Rectal smooth muscle tissue (tissue), 1 donor: Measurements from ENCODE around the gene HLA-DQA2.
"Not testable (repeated sequence)": the region's sequence is repeated elsewhere in the genome, so short reads cannot be mapped to it uniquely, and the experiment has no call there.

Experiments used
- H3K27ac ChIP-seq: one replicate; pipeline ENCODE4 v1.7.0; 2013; ENCODE audit warnings: low read depth, low read length, inconsistent platforms
- H3K27me3 ChIP-seq: one replicate; pipeline ENCODE4 v1.7.0; 2013; ENCODE audit warnings: low read length; ENCODE audit not compliant: control insufficient read depth, insufficient read depth
- H3K36me3 ChIP-seq: one replicate; pipeline ENCODE4 v1.7.0; 2013; ENCODE audit warnings: low read length; ENCODE audit not compliant: control insufficient read depth, insufficient read depth
- H3K4me1 ChIP-seq: one replicate; pipeline ENCODE4 v1.7.0; 2013; ENCODE audit warnings: low read length; ENCODE audit not compliant: control insufficient read depth, insufficient read depth
- H3K4me3 ChIP-seq: one replicate; pipeline ENCODE4 v1.7.0; 2013; ENCODE audit warnings: low read length
- H3K9ac ChIP-seq: one replicate; pipeline ENCODE4 v1.7.0; 2013; ENCODE audit warnings: low read length

The HLA-DQA2 gene

DNA sequence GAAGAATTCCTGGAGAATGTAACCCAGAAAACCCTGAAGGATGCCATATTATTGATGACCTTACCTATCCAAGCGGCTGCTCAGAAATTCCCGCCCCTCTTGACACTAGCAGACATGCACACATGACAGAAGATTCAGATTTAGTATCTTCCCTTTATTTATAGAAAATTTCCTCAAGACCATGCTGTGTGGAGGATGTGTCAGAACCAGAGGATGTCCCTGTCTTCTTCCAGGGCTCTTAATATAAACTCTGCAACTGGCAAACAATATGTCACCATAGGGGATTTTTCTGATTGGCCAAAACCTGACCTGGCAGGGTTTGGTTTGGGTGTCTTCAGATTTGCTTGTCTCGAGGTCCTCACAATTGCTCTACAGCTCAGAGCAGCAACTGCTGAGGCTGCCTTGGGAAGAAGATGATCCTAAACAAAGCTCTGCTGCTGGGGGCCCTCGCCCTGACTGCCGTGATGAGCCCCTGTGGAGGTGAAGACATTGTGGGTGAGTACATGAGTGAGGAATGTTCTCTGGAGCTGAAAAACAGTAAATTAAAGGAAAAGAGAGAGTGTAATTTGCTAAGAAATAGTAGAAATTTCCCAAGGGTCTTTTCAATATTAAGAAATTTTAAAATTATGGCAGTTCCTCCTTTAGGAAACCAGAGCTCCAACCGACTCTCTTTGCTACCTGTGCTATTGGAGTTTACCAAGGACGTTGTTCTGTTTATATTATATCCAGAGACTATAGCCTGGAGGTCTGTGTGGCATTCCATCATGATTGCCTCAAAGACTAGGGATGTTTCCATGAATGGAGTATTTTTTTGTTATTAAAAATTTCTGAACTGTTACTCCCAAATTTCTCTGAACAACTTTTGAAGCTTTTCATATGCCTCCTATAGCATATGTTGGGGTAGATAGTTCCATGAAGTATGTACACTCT, at the start of gene HLA-DQA2:
Gene HLA-DQA2, plus strand, starts transcription at position 361 of the 930 bp plus-strand sequence. Its CDS starts 53 bp downstream, at position 414.
- no peaks in the 10 kb centered on the region for H3K27me3 ChIP-seq
- no peaks in the 10 kb centered on the region for H3K36me3 ChIP-seq
- H3K9ac ChIP-seq = no peak within 1 kb of the TSS
- no peaks in the 10 kb centered on the region for H3K4me1 ChIP-seq
- no peak within 1 kb of the TSS for H3K27ac ChIP-seq
- H3K4me3 ChIP-seq = no peak within 1 kb of the TSS

- H3K9ac ChIP-seq = no peak overlapping the region
- no peaks in the 10 kb centered on the region for H3K4me1 ChIP-seq
- no peaks in the 10 kb centered on the region for H3K36me3 ChIP-seq
- H3K4me3 ChIP-seq = no peak overlapping the region
- no peak overlapping the region for H3K27ac ChIP-seq
- H3K27me3 ChIP-seq = no peaks in the 10 kb centered on the region
These were observed 49.2 kb upstream of the HLA-DQA2 start for GRCh38 chr6:32692019-32692418.

DNA sequence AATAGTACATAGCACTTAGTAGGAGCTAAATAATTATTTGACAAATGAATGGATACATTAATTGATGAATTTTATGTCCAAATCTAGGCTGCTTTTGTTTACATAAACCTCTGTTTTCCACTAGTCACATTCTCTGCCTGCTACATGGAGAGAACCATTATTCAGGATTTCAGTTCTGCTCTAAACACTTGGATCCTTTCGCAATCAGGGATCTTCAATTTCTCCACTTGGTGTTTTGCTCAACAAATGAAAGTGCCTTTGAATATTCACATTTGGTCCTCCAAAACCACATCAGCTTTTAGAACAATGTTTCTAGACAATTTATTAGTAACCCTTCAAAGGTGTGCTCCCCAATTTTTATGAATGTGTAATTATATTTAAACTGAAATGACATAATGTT, 44.2 kb upstream of the HLA-DQA2 start:
- no peaks in the 10 kb centered on the region for H3K36me3 ChIP-seq
- no peak overlapping the region for H3K4me3 ChIP-seq
- H3K9ac ChIP-seq = no peak overlapping the region
- no peaks in the 10 kb centered on the region for H3K4me1 ChIP-seq
- H3K27me3 ChIP-seq = no peaks in the 10 kb centered on the region
- H3K27ac ChIP-seq = no peak overlapping the region

DNA sequence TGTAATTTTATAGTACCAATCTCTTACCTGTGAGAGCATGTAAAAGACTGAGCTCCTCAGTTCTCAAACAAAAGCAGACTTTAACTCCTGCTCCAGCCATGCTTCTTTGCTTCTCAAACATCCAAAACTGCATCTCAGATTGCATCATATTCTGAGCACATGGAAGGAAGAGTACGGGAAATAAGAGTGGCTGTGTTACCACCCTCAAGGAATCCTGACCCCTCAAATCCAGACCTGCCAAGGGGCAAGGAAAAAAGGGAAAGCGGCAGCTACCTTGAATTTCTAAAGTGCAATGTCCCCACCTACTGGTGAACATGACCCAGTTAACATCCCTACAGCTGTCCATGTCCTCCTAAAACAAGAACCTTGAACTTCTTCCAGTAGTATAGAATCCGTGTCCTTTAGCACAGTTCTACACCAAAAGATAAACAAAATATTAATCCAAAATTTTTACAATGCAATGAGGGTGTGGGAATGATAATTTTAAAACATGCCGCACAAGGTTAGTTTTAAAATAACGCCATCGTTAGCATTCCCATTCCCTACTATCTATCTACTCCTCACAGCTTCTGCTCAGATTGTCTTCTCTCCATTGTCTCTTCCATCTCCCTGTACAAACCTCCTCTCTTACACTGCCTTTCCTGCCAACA, 40.7 kb upstream of the HLA-DQA2 start:
- Histone ChIP-seq H3K36me3 (no peaks in the 10 kb centered on the region), H3K27ac (no peak overlapping the region), H3K4me3 (no peak overlapping the region), H3K27me3 (no peaks in the 10 kb centered on the region), H3K9ac (no peak overlapping the region), H3K4me1 (no peaks in the 10 kb centered on the region)

GRCh38 chr6:32703347-32703746, 37.8 kb upstream of the HLA-DQA2 start:
- Histone ChIP-seq H3K9ac (no peak overlapping the region), H3K27ac (no peak overlapping the region), H3K4me1 (no peaks in the 10 kb centered on the region)

GRCh38 chr6:32705164-32705563, 36.0 kb upstream of the HLA-DQA2 start:
- H3K4me3 ChIP-seq, H3K9ac ChIP-seq, H3K27ac ChIP-seq, H3K27me3 ChIP-seq, H3K4me1 ChIP-seq, H3K36me3 ChIP-seq: not testable (repeated sequence)

More at GRCh38 chr6:32703347-32703746, 37.8 kb upstream of the HLA-DQA2 start:
- H3K27me3 ChIP-seq = no peaks in the 10 kb centered on the region
- H3K4me3 ChIP-seq = no peak overlapping the region
- H3K36me3 ChIP-seq = no peaks in the 10 kb centered on the region

- Histone ChIP-seq H3K4me3 (no peak overlapping the region), H3K27me3 (no peaks in the 10 kb centered on the region), H3K36me3 (no peaks in the 10 kb centered on the region), H3K4me1 (no peaks in the 10 kb centered on the region), H3K9ac (no peak overlapping the region), H3K27ac (no peak overlapping the region)
These were observed 31.6 kb upstream of the HLA-DQA2 start for GRCh38 chr6:32709625-32710024.

GRCh38 chr6:32713241-32713640, 27.9 kb upstream of the HLA-DQA2 start:
- Histone ChIP-seq H3K36me3 (no peaks in the 10 kb centered on the region), H3K9ac (no peak overlapping the region), H3K4me1 (no peaks in the 10 kb centered on the region), H3K27me3 (no peaks in the 10 kb centered on the region), H3K27ac (no peak overlapping the region), H3K4me3 (no peak overlapping the region)

DNA sequence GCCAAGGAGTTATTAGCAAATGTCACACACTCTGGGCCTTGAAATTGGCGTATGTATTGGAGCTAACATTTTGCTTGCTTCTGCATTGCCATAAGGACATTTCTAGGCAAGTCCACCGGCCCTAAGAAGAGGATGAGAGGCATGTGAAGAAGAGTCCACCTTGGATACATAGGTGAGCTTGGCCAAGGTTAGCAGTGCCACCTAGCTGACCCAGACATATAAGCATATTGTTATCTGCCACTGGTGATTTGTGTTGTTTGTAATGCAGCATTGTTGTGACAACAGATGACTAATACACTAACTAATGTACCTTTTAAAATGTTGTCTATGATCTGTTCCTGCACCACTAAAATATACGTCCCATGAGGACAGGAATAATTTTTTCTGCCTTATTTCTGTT, 24.8 kb upstream of the HLA-DQA2 start:
- no peaks in the 10 kb centered on the region for H3K27me3 ChIP-seq
- H3K4me3 ChIP-seq = no peak overlapping the region
- H3K4me1 ChIP-seq = no peaks in the 10 kb centered on the region
- no peak overlapping the region for H3K9ac ChIP-seq
- H3K36me3 ChIP-seq = no peaks in the 10 kb centered on the region
- H3K27ac ChIP-seq = no peak overlapping the region

- Histone ChIP-seq H3K36me3 (no peaks in the 10 kb centered on the region), H3K9ac (no peak overlapping the region), H3K4me3 (no peak overlapping the region), H3K27me3 (no peaks in the 10 kb centered on the region), H3K4me1 (no peaks in the 10 kb centered on the region), H3K27ac (no peak overlapping the region)
These were observed 22.3 kb upstream of the HLA-DQA2 start for GRCh38 chr6:32718879-32719278.

DNA sequence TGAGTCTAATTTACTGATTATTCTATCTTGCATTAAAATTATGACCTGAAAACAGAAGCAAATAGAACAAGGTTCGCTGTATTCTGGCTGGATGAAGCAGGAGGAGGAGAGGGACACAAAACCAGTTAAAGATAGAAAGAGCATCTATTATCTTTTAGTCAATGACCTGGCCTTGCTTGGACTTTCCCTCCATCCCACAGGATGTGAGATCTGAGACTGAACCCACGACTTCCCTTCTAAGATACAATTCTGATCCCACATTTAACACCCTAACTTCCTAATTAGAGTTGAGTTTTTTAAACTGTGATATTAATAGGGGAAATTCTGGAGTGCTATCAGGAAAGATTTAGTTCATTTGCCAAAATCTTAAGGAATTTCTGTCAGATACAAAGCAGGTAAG, 3.1 kb upstream of the HLA-DQA2 start:
- no peak overlapping the region for H3K27ac ChIP-seq
- no peaks in the 10 kb centered on the region for H3K36me3 ChIP-seq
- H3K27me3 ChIP-seq = no peaks in the 10 kb centered on the region

DNA sequence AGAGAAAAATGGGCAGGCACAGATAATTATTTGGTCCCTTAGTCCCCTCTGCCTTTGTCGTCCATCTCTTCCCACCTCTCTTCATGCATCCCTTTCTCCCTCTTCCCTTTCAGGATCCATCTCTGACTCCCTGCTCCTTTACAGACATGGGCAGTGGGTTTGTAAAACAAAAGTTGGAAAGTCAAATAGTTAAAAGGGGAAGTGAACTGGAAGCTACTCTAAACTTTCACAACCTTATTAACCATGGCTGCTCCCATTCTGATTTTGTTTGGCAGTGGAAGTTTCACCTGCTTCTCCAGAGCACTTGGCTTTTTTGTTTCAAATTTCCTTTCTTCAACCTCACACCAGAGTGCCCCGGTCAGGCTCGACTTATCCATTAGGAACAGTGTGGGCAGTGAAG, 1.2 kb downstream of the HLA-DQA2 start:
- Histone ChIP-seq H3K9ac (no peak overlapping the region), H3K4me1 (no peaks in the 10 kb centered on the region), H3K27ac (no peak overlapping the region)

More for the DNA sequence above, 3.1 kb upstream of the HLA-DQA2 start:
- Histone ChIP-seq H3K9ac (no peak overlapping the region), H3K4me3 (no peak overlapping the region), H3K4me1 (no peaks in the 10 kb centered on the region)

More for the DNA sequence above, 1.2 kb downstream of the HLA-DQA2 start:
- Histone ChIP-seq H3K36me3 (no peaks in the 10 kb centered on the region), H3K4me3 (no peak overlapping the region), H3K27me3 (no peaks in the 10 kb centered on the region)
